CD4-positive, CD25-positive, alpha-beta regulatory T cell (primary cell): ENCODE measurements around the gene ABHD12. TPM values are rescaled to one million over a fixed set of nuclear protein-coding genes. Genes with fewer than 3 reads are reported as not detected.
A peak's percentile ranks its signal among the peaks of the same experiment; 100 is the strongest.

Experiments used
- ATAC-seq, 2 donors: fragments of 150-1000 bp; cut with Tn5 transposase; one replicate each; pipeline ENCODE4 v1.10.0; 2021; ENCODE audit warnings: low read depth in 2 of 2, moderate number of reproducible peaks in 2 of 2, moderate library complexity in 1 of 2
- DNase-seq, 3 donors: peaks; one replicate each; pipeline versions ENCODE4 v3.0.0 to v3.0.0-alpha.2; 2012 to 2022; ENCODE audit warnings: mixed read lengths in 1 of 3
- H3K27ac ChIP-seq: one replicate; pipeline ENCODE4 v1.7.0; 2013; ENCODE audit warnings: mild to moderate bottlenecking, low read length; ENCODE audit not compliant: insufficient read depth, poor library complexity, severe bottlenecking
- H3K27me3 ChIP-seq: one replicate; pipeline ENCODE4 v1.7.0; 2013; ENCODE audit warnings: low read length; ENCODE audit not compliant: control insufficient read depth, insufficient read depth
- H3K36me3 ChIP-seq: one replicate; pipeline ENCODE4 v1.7.0; 2013; ENCODE audit warnings: mild to moderate bottlenecking, low read length, moderate library complexity; ENCODE audit not compliant: control insufficient read depth, insufficient read depth
- H3K4me1 ChIP-seq: 2 replicates; pipeline ENCODE4 v1.7.0; 2013; ENCODE audit warnings: mild to moderate bottlenecking, low read length; ENCODE audit not compliant: insufficient read depth, control insufficient read depth, poor library complexity, severe bottlenecking
- H3K4me3 ChIP-seq: one replicate; pipeline ENCODE4 v1.7.0; 2013; ENCODE audit warnings: low read depth, mild to moderate bottlenecking, low read length, moderate library complexity
- H3K9me3 ChIP-seq, 2 experiments: 1 replicate in 1 of 2; 2 replicates in 1 of 2; pipeline ENCODE4 v1.7.0; 2013; ENCODE audit warnings: low read length in 2 of 2, mild to moderate bottlenecking in 1 of 2, moderate library complexity in 1 of 2; ENCODE audit not compliant: control insufficient read depth in 2 of 2
- H3K27ac Mint-ChIP-seq, 3 donors: one replicate each; pipeline ENCODE4 v1.8.0; 2020 to 2022; ENCODE audit warnings: mild to moderate bottlenecking in 3 of 3, mixed read lengths in 3 of 3, moderate library complexity in 2 of 3
- H3K27me3 Mint-ChIP-seq: one replicate; pipeline ENCODE4 v1.8.0; 2022; ENCODE audit warnings: mild to moderate bottlenecking, mixed read lengths
- H3K36me3 Mint-ChIP-seq: one replicate; pipeline ENCODE4 v1.8.0; 2020; ENCODE audit warnings: mixed read lengths
- H3K4me1 Mint-ChIP-seq, 4 donors: one replicate each; pipeline ENCODE4 v1.8.0; 2020 to 2022; ENCODE audit warnings: mixed read lengths in 4 of 4, mild to moderate bottlenecking in 1 of 4
- H3K4me3 Mint-ChIP-seq, 4 donors: one replicate each; pipeline ENCODE4 v1.8.0; 2020 to 2022; ENCODE audit warnings: mild to moderate bottlenecking in 4 of 4, mixed read lengths in 4 of 4, moderate library complexity in 3 of 4
- H3K9me3 Mint-ChIP-seq, 7 donors: one replicate each; pipeline ENCODE4 v1.8.0; 2020 to 2022; ENCODE audit warnings: mixed read lengths in 7 of 7, mild to moderate bottlenecking in 3 of 7, moderate library complexity in 2 of 7
- polyA plus RNA-seq, 4 donors: library from polyadenylated mRNA; unstranded; fragments of 300-500 nt; fragmentation: Illumina TruSeq; gene quantifications; one replicate each; pipeline ENCODE4 v1.2.3, GENCODE V29; 2021
- total RNA-seq: library from RNA; stranded (reverse); gene quantifications from one replicate; pipeline ENCODE4 v1.2.3, GENCODE V29; 2022

The ABHD12 gene
- total and polyA plus RNA-seq, 5 donors from 2014 or later = 26.8 to 44.1 (median 27.9) TPM

- ATAC-seq (no peak), DNase-seq (no peak)
- no peaks in the 10 kb centered on the region for H3K9me3 ChIP-seq
- Mint-ChIP-seq H3K9me3 (peaks cover 0 to 2% (median 0%) of the 10 kb centered on the region in 7 donors), H3K4me3 (no peak overlapping the region), H3K36me3 (peaks cover 13% of the 10 kb centered on the region), H3K27ac (no peak overlapping the region), H3K4me1 (peaks cover 19 to 34% (median 27%) of the 10 kb centered on the region in 4 donors), H3K27me3 (no peaks in the 10 kb centered on the region)
- H3K4me1 ChIP-seq = no peaks in the 10 kb centered on the region
- no peaks in the 10 kb centered on the region for H3K27me3 ChIP-seq
- no peak overlapping the region for H3K4me3 ChIP-seq
- H3K36me3 ChIP-seq = no peaks in the 10 kb centered on the region
- H3K27ac ChIP-seq = no peak overlapping the region
These were observed 39.6 kb downstream of the ABHD12 start for GRCh38 chr20:25351024-25351360.

- Mint-ChIP-seq H3K27ac (no peak overlapping the region), H3K9me3 (peaks cover 0 to 2% (median 0%) of the 10 kb centered on the region in 7 donors), H3K36me3 (peaks cover 11% of the 10 kb centered on the region), H3K4me3 (no peak overlapping the region), H3K27me3 (no peaks in the 10 kb centered on the region), H3K4me1 (peaks cover 17 to 44% (median 37%) of the 10 kb centered on the region in 4 donors)
- no peaks in the 10 kb centered on the region for H3K9me3 ChIP-seq
- H3K27ac ChIP-seq = no peak overlapping the region
- no peak overlapping the region for H3K4me3 ChIP-seq
- no peaks in the 10 kb centered on the region for H3K36me3 ChIP-seq
- DNase-seq (peak in 1 of 3 donors; percentile 23), ATAC-seq (peak in 1 of 2 donors; percentile 24)
- H3K4me1 ChIP-seq = no peaks in the 10 kb centered on the region
- no peaks in the 10 kb centered on the region for H3K27me3 ChIP-seq
These were observed 44.3 kb downstream of the ABHD12 start for GRCh38 chr20:25346349-25346748.

GRCh38 chr20:25345721-25346120 is 44.9 kb downstream of the ABHD12 start:
- Histone ChIP-seq H3K27me3 (no peaks in the 10 kb centered on the region), H3K9me3 (no peaks in the 10 kb centered on the region), H3K4me3 (no peak overlapping the region), H3K4me1 (no peaks in the 10 kb centered on the region), H3K27ac (no peak overlapping the region), H3K36me3 (no peaks in the 10 kb centered on the region)
- DNase-seq (no peak), ATAC-seq (no peak)
- Mint-ChIP-seq H3K27me3 (no peaks in the 10 kb centered on the region), H3K27ac (peak overlapping the region in 2 of 3 donors; percentile 39 to 55), H3K36me3 (peaks cover 11% of the 10 kb centered on the region), H3K4me1 (peaks cover 13 to 46% (median 31%) of the 10 kb centered on the region in 4 donors), H3K9me3 (peaks cover 0 to 2% (median 0%) of the 10 kb centered on the region in 7 donors), H3K4me3 (no peak overlapping the region)

GRCh38 chr20:25344634-25345033 is 46.0 kb downstream of the ABHD12 start:
- no peaks in the 10 kb centered on the region for H3K9me3 ChIP-seq
- H3K36me3 ChIP-seq = no peaks in the 10 kb centered on the region
- peak overlapping the region in 1 of 3 donors; percentile 12 for H3K27ac Mint-ChIP-seq
- no peaks in the 10 kb centered on the region for H3K4me1 ChIP-seq
- no peaks in the 10 kb centered on the region for H3K27me3 Mint-ChIP-seq
- no peak for ATAC-seq
- DNase-seq = no peak
- no peak overlapping the region for H3K4me3 Mint-ChIP-seq
- H3K36me3 Mint-ChIP-seq = peaks cover 8% of the 10 kb centered on the region
- H3K4me3 ChIP-seq = no peak overlapping the region
- no peaks in the 10 kb centered on the region for H3K27me3 ChIP-seq
- peaks cover 6 to 49% (median 32%) of the 10 kb centered on the region in 4 donors for H3K4me1 Mint-ChIP-seq
- no peak overlapping the region for H3K27ac ChIP-seq
- no peaks in the 10 kb centered on the region for H3K9me3 Mint-ChIP-seq

- Histone ChIP-seq H3K27me3 (no peaks in the 10 kb centered on the region), H3K4me3 (no peak overlapping the region), H3K36me3 (peaks cover 6% of the 10 kb centered on the region), H3K4me1 (no peaks in the 10 kb centered on the region), H3K27ac (no peak overlapping the region), H3K9me3 (no peaks in the 10 kb centered on the region)
- Mint-ChIP-seq H3K9me3 (peaks cover 0 to 1% (median 0%) of the 10 kb centered on the region in 7 donors), H3K27ac (peak overlapping the region; percentile 51 to 69 (median 63)), H3K36me3 (peaks cover 16% of the 10 kb centered on the region), H3K4me1 (peaks cover 6 to 59% (median 38%) of the 10 kb centered on the region in 4 donors), H3K4me3 (peak overlapping the region in 1 of 4 donors; percentile 29), H3K27me3 (no peaks in the 10 kb centered on the region)
- no peak for ATAC-seq
- DNase-seq = no peak
These were observed 48.6 kb downstream of the ABHD12 start for GRCh38 chr20:25341716-25342680.

GRCh38 chr20:25340380-25340779 is 50.3 kb downstream of the ABHD12 start:
- Histone ChIP-seq H3K4me1 (no peaks in the 10 kb centered on the region), H3K9me3 (no peaks in the 10 kb centered on the region), H3K4me3 (no peak overlapping the region), H3K27ac (no peak overlapping the region), H3K36me3 (peaks cover 6% of the 10 kb centered on the region), H3K27me3 (no peaks in the 10 kb centered on the region)
- ATAC-seq (no peak), DNase-seq (no peak)
- peak overlapping the region in 2 of 3 donors; percentile 49 to 63 for H3K27ac Mint-ChIP-seq
- peaks cover 22% of the 10 kb centered on the region for H3K36me3 Mint-ChIP-seq
- peaks cover 6 to 50% (median 31%) of the 10 kb centered on the region in 4 donors for H3K4me1 Mint-ChIP-seq
- no peak overlapping the region for H3K4me3 Mint-ChIP-seq
- no peaks in the 10 kb centered on the region for H3K27me3 Mint-ChIP-seq
- H3K9me3 Mint-ChIP-seq = peaks cover 0 to 1% (median 0%) of the 10 kb centered on the region in 7 donors

GRCh38 chr20:25339608-25340007 is 51.0 kb downstream of the ABHD12 start:
- H3K4me3 ChIP-seq = no peak overlapping the region
- Mint-ChIP-seq H3K4me3 (no peak overlapping the region), H3K27me3 (no peaks in the 10 kb centered on the region), H3K9me3 (peaks cover 0 to 1% (median 0%) of the 10 kb centered on the region in 7 donors), H3K27ac (peak overlapping the region in 2 of 3 donors; percentile 38 to 73), H3K36me3 (peaks cover 20% of the 10 kb centered on the region), H3K4me1 (peaks cover 6 to 47% (median 25%) of the 10 kb centered on the region in 4 donors)
- H3K36me3 ChIP-seq = peaks cover 6% of the 10 kb centered on the region
- H3K4me1 ChIP-seq = no peaks in the 10 kb centered on the region
- no peaks in the 10 kb centered on the region for H3K9me3 ChIP-seq
- ATAC-seq (no peak), DNase-seq (no peak)
- no peaks in the 10 kb centered on the region for H3K27me3 ChIP-seq
- H3K27ac ChIP-seq = no peak overlapping the region
